ENCODE results near the gene KCNV2. TPM values are rescaled to one million over a fixed set of nuclear protein-coding genes. Genes with fewer than 3 reads are reported as not detected.

The KCNV2 gene
- total RNA-seq, 4 donors from 2014 or later, result not detected

DNA sequence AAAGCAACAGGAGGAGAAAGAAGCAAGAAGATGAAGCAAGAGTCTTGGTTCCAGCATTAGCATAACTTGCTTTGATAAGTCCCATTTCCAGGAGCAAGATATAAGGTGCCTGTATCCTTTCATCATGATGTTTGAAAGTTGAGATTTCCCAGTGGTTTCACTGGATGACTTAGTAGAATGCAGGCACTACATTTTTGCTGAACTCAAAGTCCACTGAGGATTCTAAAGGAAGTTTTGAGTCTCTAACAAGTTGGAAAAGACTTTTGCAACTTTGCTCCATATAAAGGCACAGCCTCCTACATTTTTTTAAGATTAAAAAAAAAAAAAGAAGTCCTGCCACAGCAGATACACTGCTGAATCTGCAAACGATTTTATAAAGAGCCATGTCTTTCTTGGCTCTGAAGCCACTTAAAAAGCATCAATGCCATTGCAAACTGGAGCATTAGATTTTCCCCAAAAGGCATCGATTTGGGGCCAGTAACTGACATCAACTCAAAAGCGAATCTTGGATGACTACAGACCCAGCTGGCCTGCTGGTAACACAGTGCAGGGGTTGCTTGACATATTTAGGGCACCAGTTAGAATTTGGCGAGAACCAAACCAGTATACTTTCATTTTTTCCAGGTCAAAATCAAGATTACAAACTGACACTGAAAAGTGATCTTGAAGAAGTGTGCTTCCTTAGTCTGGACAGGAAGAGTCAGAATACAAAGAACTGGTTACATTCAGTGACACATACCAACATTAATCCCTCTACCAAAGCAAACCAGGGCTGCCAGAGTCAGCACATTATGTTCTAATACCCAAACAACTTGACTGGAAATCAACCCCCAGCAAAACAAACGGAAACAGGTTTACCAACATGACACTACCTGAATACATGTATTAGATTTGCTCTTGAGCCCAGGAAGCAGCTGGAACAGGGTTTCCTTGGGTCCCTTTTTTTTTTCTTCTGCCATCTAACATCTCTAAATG is 39.1 kb upstream of the KCNV2 start:
- no peaks in the 10 kb centered on the region for H3K9me3 ChIP-seq
- H3K27ac ChIP-seq, result no peak overlapping the region
- no peaks in the 10 kb centered on the region for H3K36me3 ChIP-seq
- WGBS, result 38% methylated on average over 5 of the region's 5 CpGs
- TF ChIP-seq EP300 (IDR thresholded peaks at IDR 0.05) (no peak), POLR2A (IDR thresholded peaks at IDR 0.05) (no peak), POLR2AphosphoS5 (IDR thresholded peaks at IDR 0.05) (no peak)
- TF ChIP-seq, protein P1, sequence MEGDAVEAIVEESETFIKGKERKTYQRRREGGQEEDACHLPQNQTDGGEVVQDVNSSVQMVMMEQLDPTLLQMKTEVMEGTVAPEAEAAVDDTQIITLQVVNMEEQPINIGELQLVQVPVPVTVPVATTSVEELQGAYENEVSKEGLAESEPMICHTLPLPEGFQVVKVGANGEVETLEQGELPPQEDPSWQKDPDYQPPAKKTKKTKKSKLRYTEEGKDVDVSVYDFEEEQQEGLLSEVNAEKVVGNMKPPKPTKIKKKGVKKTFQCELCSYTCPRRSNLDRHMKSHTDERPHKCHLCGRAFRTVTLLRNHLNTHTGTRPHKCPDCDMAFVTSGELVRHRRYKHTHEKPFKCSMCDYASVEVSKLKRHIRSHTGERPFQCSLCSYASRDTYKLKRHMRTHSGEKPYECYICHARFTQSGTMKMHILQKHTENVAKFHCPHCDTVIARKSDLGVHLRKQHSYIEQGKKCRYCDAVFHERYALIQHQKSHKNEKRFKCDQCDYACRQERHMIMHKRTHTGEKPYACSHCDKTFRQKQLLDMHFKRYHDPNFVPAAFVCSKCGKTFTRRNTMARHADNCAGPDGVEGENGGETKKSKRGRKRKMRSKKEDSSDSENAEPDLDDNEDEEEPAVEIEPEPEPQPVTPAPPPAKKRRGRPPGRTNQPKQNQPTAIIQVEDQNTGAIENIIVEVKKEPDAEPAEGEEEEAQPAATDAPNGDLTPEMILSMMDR (IDR thresholded peaks at IDR 0.05), result no peak
- no peak overlapping the region for H3K4me3 ChIP-seq
- no peaks in the 10 kb centered on the region for H3K27me3 ChIP-seq
- peaks cover 5% of the 10 kb centered on the region for H3K4me1 ChIP-seq
- DNase-seq (ENCODE audit: low spot score in 2 of 2), result no peak

DNA sequence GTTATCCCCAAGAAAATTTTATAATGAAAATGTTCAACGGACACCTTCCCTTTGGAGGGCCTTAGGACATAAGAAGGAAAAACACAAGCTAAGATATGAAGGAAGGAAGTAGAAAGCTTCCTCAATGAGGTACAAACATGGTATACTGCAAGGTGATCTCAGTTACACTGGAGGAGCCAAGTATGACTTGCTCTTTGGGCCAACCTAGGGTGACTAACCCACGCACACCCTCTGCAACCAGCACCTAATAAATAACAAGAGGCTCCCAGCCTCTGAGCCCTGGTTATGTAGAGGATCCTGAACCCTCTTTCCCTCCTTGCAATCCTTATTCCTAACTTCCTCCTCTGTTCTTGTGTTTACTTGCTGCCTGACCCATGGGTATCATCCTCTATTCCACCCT is 38.3 kb upstream of the KCNV2 start:
- no peaks in the 10 kb centered on the region for H3K27me3 ChIP-seq
- H3K27ac ChIP-seq, result no peak overlapping the region
- H3K36me3 ChIP-seq, result no peaks in the 10 kb centered on the region
- no peak overlapping the region for H3K4me3 ChIP-seq
- no peaks in the 10 kb centered on the region for H3K9me3 ChIP-seq
- TF ChIP-seq, protein P1 (IDR thresholded peaks at IDR 0.05), result no peak
- TF ChIP-seq POLR2AphosphoS5 (IDR thresholded peaks at IDR 0.05) (no peak), EP300 (IDR thresholded peaks at IDR 0.05) (no peak), POLR2A (IDR thresholded peaks at IDR 0.05) (no peak)
- WGBS, result 55% methylated on average over 2 of the region's 2 CpGs
- H3K4me1 ChIP-seq, result peaks cover 5% of the 10 kb centered on the region
- DNase-seq (ENCODE audit: low spot score in 2 of 2), result no peak

DNA sequence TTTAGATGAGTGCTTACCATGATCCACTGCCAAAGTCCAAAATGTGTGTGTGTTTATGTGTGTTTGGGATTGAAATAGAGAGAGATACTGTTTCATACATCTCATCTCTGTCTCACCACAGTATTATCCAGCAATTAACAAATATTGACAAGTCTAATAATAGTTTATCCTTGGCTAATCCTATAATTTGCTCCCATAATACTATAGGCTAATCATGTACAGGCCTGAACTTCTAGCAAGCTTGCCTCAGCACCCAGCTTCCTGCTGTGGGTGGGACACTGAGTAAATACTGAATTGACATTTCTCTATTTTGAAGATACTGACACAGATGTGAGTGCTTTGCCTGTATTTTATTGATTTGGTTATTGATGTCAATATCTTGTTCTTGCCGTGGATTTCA is 35.3 kb upstream of the KCNV2 start:
- no peaks in the 10 kb centered on the region for H3K27me3 ChIP-seq
- no peaks in the 10 kb centered on the region for H3K9me3 ChIP-seq
- no peak overlapping the region for H3K27ac ChIP-seq
- DNase-seq (ENCODE audit: low spot score in 2 of 2), result no peak
- H3K36me3 ChIP-seq, result no peaks in the 10 kb centered on the region
- TF ChIP-seq POLR2A (IDR thresholded peaks at IDR 0.05), result no peak
- no peak for TF ChIP-seq EP300 (IDR thresholded peaks at IDR 0.05)
- no peak for TF ChIP-seq POLR2AphosphoS5 (IDR thresholded peaks at IDR 0.05)
- TF ChIP-seq, protein P1 (IDR thresholded peaks at IDR 0.05), result no peak
- H3K4me1 ChIP-seq, result peaks cover 5% of the 10 kb centered on the region
- no peak overlapping the region for H3K4me3 ChIP-seq
- WGBS, result 53% methylated on average over 1 of the region's 1 CpG

DNA sequence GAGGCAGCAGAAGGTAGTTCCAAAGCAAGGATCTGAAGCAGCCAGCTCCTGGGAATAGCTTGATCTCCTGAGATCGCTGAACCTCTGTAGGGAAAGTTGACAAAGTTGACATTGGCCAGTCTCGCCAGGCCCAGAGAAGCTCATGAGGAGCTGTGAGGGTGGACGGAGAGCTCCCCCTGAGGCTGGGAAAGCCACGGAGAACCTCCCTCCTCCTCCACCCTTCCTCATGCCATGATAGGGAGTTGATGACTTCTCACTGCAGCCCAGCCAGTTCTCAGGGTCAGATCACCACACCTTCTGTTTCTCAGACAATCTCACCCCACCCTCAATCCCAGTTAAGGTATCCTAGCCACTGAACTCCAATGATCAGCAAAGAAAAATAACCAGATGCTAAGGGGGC is 30.4 kb upstream of the KCNV2 start:
- WGBS, result 93% methylated on average over 2 of the region's 4 CpGs

DNA sequence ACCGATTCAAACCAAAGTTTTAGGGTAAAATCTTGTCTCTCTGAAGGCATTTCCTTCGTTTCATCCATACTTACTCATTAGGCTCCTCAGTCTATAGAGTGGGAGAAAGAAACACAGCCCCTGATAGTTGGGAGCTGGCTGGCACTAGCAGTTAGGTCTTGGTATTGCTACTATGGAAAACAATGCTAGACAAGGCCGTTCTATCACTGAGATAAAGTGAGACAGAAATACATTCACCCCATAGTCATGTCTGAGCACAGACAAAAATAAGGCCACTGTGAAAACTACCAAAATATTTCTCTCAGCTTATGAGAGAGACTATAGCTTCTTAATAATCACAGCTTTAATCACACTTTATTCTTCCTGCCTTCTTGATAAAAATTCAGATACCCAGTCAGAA is 28.7 kb upstream of the KCNV2 start:
- Histone ChIP-seq H3K4me1 (no peaks in the 10 kb centered on the region), H3K4me3 (no peak overlapping the region), H3K36me3 (no peaks in the 10 kb centered on the region), H3K27me3 (no peaks in the 10 kb centered on the region), H3K9me3 (no peaks in the 10 kb centered on the region), H3K27ac (no peak overlapping the region)
- TF ChIP-seq POLR2AphosphoS5 (IDR thresholded peaks at IDR 0.05), result no peak
- TF ChIP-seq EP300 (IDR thresholded peaks at IDR 0.05), result no peak
- TF ChIP-seq, protein P1 (IDR thresholded peaks at IDR 0.05), result no peak
- TF ChIP-seq POLR2A (IDR thresholded peaks at IDR 0.05), result no peak
- 87% methylated on average over 3 of the region's 3 CpGs for WGBS
- no peak for DNase-seq (ENCODE audit: low spot score in 2 of 2)

More for the DNA sequence above, 30.4 kb upstream of the KCNV2 start:
- Histone ChIP-seq H3K27me3 (no peaks in the 10 kb centered on the region), H3K36me3 (no peaks in the 10 kb centered on the region), H3K4me1 (no peaks in the 10 kb centered on the region), H3K27ac (no peak overlapping the region), H3K4me3 (no peak overlapping the region), H3K9me3 (no peaks in the 10 kb centered on the region)
- TF ChIP-seq POLR2AphosphoS5 (IDR thresholded peaks at IDR 0.05) (no peak), POLR2A (IDR thresholded peaks at IDR 0.05) (no peak), EP300 (IDR thresholded peaks at IDR 0.05) (no peak)
- TF ChIP-seq, protein P1 (IDR thresholded peaks at IDR 0.05), result no peak
- DNase-seq (ENCODE audit: low spot score in 2 of 2), result no peak
